Mesendoderm (in vitro differentiated cells): ENCODE measurements around the gene MTMR4.

Experiments
- DNase-seq: peaks from one replicate; pipeline ENCODE4 v3.0.0; 2013
- H2AK5ac ChIP-seq: 2 replicates; pipeline ENCODE4 v1.6.1; 2013; ENCODE audit warnings: low read length, inconsistent platforms
- H2BK120ac ChIP-seq: 2 replicates; pipeline ENCODE4 v1.6.1; 2013; ENCODE audit warnings: low read depth, mild to moderate bottlenecking, low read length, moderate library complexity, mixed read lengths
- H2BK15ac ChIP-seq: replicated peaks from 2 replicates; pipeline ENCODE4 v1.6.1; 2013; ENCODE audit warnings: low read depth, mild to moderate bottlenecking, moderate library complexity
- H2BK5ac ChIP-seq: 2 replicates; pipeline ENCODE4 v1.6.1; 2013; ENCODE audit warnings: low read length, inconsistent platforms
- H3K18ac ChIP-seq: 2 replicates; pipeline ENCODE4 v1.6.1; 2013; ENCODE audit warnings: mild to moderate bottlenecking, low read length, mixed read lengths
- H3K23ac ChIP-seq: one replicate; pipeline ENCODE4 v1.6.1; 2013; ENCODE audit warnings: low read length
- H3K27ac ChIP-seq: 2 replicates; pipeline ENCODE4 v1.5.1; 2013; ENCODE audit warnings: low read depth, mild to moderate bottlenecking, inconsistent platforms, low read length, moderate library complexity
- H3K27me3 ChIP-seq: 2 replicates; pipeline ENCODE4 v1.6.1; 2013; ENCODE audit warnings: low read length, control low read depth, mild to moderate bottlenecking, inconsistent platforms; ENCODE audit not compliant: insufficient read depth, poor library complexity
- H3K36me3 ChIP-seq: 2 replicates; pipeline ENCODE4 v1.6.1; 2013; ENCODE audit warnings: low read length, inconsistent platforms; ENCODE audit not compliant: control insufficient read depth, insufficient read depth
- H3K4ac ChIP-seq: one replicate; pipeline ENCODE4 v1.6.1; 2013; ENCODE audit warnings: low read depth, mild to moderate bottlenecking, low read length, moderate library complexity
- H3K4me1 ChIP-seq: 2 replicates; pipeline ENCODE4 v1.6.1; 2013; ENCODE audit warnings: low read depth, low read length, inconsistent platforms; ENCODE audit not compliant: control insufficient read depth
- H3K4me2 ChIP-seq: 2 replicates; pipeline ENCODE4 v1.6.1; 2013; ENCODE audit warnings: low read length
- H3K4me3 ChIP-seq: 2 replicates; pipeline ENCODE4 v1.5.1; 2013; ENCODE audit warnings: mild to moderate bottlenecking, low read length
- H3K56ac ChIP-seq: one replicate; pipeline ENCODE4 v1.6.1; 2013; ENCODE audit warnings: low read length
- H3K79me1 ChIP-seq: 2 replicates; pipeline ENCODE4 v1.6.1; 2013; ENCODE audit warnings: low read length, inconsistent platforms
- H3K79me2 ChIP-seq: 2 replicates; pipeline ENCODE4 v1.6.1; 2013; ENCODE audit warnings: mild to moderate bottlenecking, low read length; ENCODE audit not compliant: control insufficient read depth, insufficient read depth
- H3K9ac ChIP-seq: 2 replicates; pipeline ENCODE4 v1.6.1; 2013; ENCODE audit warnings: low read length, inconsistent platforms
- H4K5ac ChIP-seq: one replicate; pipeline ENCODE4 v1.6.1; 2013; ENCODE audit warnings: low read length
- H4K8ac ChIP-seq: one replicate; pipeline ENCODE4 v1.6.1; 2013; ENCODE audit warnings: low read depth, mild to moderate bottlenecking, control low read depth, low read length, moderate library complexity
- WGBS: extraction: QIAGEN DNeasy Blood & Tissue Kit; methylation state at CpG from one replicate; pipeline ENCODE4 v1.1.7; 2013; ENCODE audit warnings: low lambda C conversion rate, missing lambda C conversion rate; ENCODE audit not compliant: insufficient coverage; ENCODE audit errors: extremely low coverage; 5-methylcytosine and 5-hydroxymethylcytosine counted together

MTMR4 gene

GRCh38 chr17:58452738-58453137, 61.7 kb downstream of the MTMR4 start:
- no CpG with 5 or more reads among the region's 1 CpG for WGBS
- Histone ChIP-seq H3K79me1 (no peaks in the 10 kb centered on the region), H3K27ac (no peak overlapping the region)

GRCh38 chr17:58447039-58447975, 67.1 kb downstream of the MTMR4 start:
- WGBS, result no CpG with 5 or more reads among the region's 9 CpGs
- H3K79me2 ChIP-seq, result no peaks in the 10 kb centered on the region

More at GRCh38 chr17:58452738-58453137, 61.7 kb downstream of the MTMR4 start:
- H3K18ac ChIP-seq, result no peak overlapping the region
- H2BK5ac ChIP-seq, result no peak overlapping the region
- no peak overlapping the region for H4K5ac ChIP-seq
- no peaks in the 10 kb centered on the region for H3K4me1 ChIP-seq
- H3K9ac ChIP-seq, result no peak overlapping the region
- H3K36me3 ChIP-seq, result no peaks in the 10 kb centered on the region
- H3K79me2 ChIP-seq, result no peaks in the 10 kb centered on the region
- no peak overlapping the region for H3K4ac ChIP-seq
- H3K27me3 ChIP-seq, result no peaks in the 10 kb centered on the region
- H3K4me3 ChIP-seq, result no peak overlapping the region
- H3K4me2 ChIP-seq, result no peak overlapping the region
- H2BK120ac ChIP-seq, result no peak overlapping the region
- no peak overlapping the region for H2AK5ac ChIP-seq
- H3K23ac ChIP-seq, result no peak overlapping the region
- H2BK15ac ChIP-seq, result no peak overlapping the region
- no peak overlapping the region for H4K8ac ChIP-seq
- no peak overlapping the region for H3K56ac ChIP-seq
- peak; percentile 52 for DNase-seq

GRCh38 chr17:58446086-58446485, 68.4 kb downstream of the MTMR4 start:
- H2BK120ac ChIP-seq, result no peak overlapping the region
- H2AK5ac ChIP-seq, result no peak overlapping the region
- H3K79me2 ChIP-seq, result no peaks in the 10 kb centered on the region
- no peak overlapping the region for H3K4ac ChIP-seq
- no CpG with 5 or more reads among the region's 6 CpGs for WGBS
- no peak overlapping the region for H2BK5ac ChIP-seq
- no peak overlapping the region for H3K18ac ChIP-seq
- H4K8ac ChIP-seq, result no peak overlapping the region
- no peak overlapping the region for H3K27ac ChIP-seq
- H3K56ac ChIP-seq, result no peak overlapping the region
- no peak overlapping the region for H3K9ac ChIP-seq
- H3K79me1 ChIP-seq, result no peaks in the 10 kb centered on the region
- no peak overlapping the region for H2BK15ac ChIP-seq
- H3K27me3 ChIP-seq, result no peaks in the 10 kb centered on the region
- H3K4me1 ChIP-seq, result no peaks in the 10 kb centered on the region
- no peak overlapping the region for H3K23ac ChIP-seq
- H3K4me3 ChIP-seq, result no peak overlapping the region
- no peak for DNase-seq
- no peaks in the 10 kb centered on the region for H3K36me3 ChIP-seq
- no peak overlapping the region for H3K4me2 ChIP-seq
- no peak overlapping the region for H4K5ac ChIP-seq

More at GRCh38 chr17:58447039-58447975, 67.1 kb downstream of the MTMR4 start:
- Histone ChIP-seq H2BK15ac (no peak overlapping the region), H3K4me3 (no peak overlapping the region), H2BK120ac (no peak overlapping the region), H3K23ac (no peak overlapping the region), H3K4ac (no peak overlapping the region), H3K36me3 (no peaks in the 10 kb centered on the region), H3K79me1 (no peaks in the 10 kb centered on the region), H3K4me1 (no peaks in the 10 kb centered on the region), H3K9ac (no peak overlapping the region), H3K18ac (no peak overlapping the region), H4K5ac (no peak overlapping the region), H4K8ac (no peak overlapping the region), H3K27ac (no peak overlapping the region), H3K56ac (no peak overlapping the region), H3K27me3 (no peaks in the 10 kb centered on the region), H2AK5ac (no peak overlapping the region), H3K4me2 (no peak overlapping the region), H2BK5ac (no peak overlapping the region)
- peak; percentile 94 for DNase-seq
